Skin of body (tissue), 2 donors: ENCODE measurements around the gene RGP1. TPM values are rescaled to one million over a fixed set of nuclear protein-coding genes. Genes with fewer than 3 reads are reported as not detected.

Experiments
- DNase-seq: peaks from one replicate; lab custom pipeline; 2025; lab: John Stamatoyannopoulos, UW
- total RNA-seq: library from RNA; depleted of rRNA; stranded (reverse); fragments of >200 nt; gene quantifications from one replicate; pipeline ENCODE4 v1.2.3, GENCODE V29; 2014

The RGP1 gene
- total RNA-seq, 1 donor from 2014 or later, result 8.8 TPM

DNA sequence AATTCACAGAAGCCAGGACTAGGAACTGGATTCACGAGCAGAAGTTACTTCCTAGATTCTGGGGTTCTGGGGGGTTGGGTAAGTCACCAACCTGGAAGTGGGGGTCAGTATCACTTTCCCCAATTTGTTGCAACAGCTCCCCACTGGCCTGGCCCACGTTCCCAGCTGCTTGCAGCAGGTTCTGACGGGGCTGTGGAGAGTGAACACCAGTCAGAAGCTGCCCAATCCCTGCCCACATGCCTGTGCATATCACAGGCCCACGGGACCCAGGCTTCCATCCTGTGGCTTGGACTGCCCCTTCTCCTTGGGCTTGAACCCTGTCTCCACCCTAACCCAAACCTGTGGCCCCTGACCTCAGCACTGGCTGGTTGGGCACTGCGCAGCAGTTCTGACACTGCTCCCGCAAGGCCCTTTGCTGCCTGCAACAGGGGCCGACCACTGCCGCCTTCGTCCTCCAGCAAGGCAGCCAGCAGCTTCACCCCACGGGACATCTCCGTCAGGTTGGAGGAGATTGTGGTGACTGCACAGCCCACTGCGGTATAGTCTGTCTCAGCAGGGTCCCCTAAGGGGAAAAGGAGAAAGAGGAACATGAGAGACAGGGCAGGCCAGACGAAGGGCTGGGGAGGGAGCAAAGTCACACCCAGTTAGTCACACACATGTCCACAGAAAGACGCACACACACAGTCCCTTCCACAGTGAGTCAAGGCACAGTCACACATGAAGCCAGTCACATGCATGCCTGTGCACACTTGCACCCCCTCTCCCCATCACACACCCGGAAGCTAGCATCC lies 30.2 kb upstream of the RGP1 start:
- DNase-seq, result no peak

DNA sequence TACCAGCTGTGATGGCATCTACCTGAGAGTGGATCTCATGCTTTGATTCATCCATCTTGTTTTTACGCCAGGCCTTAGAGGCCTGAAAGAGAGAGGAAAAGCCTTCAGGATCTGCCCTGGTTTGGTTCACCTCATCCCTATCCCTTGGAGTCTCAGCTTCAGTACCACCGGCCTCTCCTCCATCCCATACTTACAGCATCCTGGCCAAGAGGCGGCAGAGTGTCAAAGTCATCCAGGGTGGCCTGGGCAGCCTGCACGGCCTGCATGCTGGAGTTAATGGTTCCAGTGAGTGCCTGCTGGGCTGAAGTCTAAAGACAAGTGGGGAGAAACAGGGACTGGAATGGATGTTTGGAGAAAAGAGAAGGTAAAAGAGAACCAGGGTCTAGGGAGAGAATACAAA lies 29.5 kb upstream of the RGP1 start:
- DNase-seq, result no peak

DNA sequence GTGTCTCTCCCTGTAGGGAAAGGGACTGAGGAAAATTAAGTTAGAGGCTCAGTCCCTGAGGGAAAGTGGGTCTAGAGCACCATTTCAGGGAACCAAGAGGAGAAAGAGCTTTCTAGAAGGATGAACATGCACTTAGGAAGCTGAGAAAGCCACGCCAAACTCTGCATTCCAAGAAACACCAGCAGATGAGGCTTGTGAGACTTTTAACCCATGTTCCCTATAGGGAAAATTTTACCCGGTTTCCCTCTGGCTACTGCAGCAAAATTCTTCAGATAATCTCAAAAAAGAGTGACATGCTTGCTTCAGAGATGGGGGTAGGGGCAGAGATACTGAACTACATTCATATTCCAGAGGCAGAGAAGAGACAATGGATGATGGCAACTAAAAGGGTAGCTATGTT lies 25.7 kb upstream of the RGP1 start:
- DNase-seq, result no peak

DNA sequence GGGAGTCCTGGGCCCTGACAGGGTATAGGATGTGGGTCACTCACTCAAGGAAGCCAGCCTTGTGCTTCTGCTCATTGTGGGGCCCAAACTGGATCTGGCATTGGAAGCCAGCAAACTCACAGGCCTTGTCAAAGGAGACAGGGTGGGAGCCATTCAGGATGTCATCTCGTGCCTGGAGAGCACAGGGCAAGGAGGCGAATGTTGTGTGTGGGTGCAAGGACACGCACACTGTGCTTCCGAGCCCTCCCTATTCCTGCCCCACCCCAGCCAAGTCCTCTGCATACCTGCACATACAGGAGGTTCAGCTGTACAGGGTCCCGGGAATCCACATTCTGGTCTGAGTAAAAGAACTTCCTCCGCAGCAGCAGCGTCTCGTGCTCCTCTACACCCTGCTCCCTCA lies 25.2 kb upstream of the RGP1 start:
- DNase-seq, result no peak

DNA sequence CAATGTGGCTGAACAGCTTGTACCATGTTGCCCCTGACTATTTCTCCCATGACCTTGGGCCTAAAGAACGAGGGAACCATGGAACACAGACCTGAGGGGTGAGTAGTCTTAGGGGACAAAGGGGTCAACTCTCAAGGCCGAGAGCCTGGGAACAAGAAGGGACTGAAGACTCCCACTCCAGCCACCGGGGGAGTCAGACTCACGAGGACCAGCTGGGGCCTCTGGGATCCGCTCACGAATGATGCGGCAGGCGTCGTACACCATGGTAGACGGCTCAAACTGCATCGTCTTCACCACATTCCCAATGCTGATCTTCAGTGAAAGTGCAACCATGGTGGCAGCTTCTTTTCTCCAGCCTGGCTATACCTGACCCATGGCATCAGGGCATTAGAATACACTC lies 23.7 kb upstream of the RGP1 start:
- no peak for DNase-seq

DNA sequence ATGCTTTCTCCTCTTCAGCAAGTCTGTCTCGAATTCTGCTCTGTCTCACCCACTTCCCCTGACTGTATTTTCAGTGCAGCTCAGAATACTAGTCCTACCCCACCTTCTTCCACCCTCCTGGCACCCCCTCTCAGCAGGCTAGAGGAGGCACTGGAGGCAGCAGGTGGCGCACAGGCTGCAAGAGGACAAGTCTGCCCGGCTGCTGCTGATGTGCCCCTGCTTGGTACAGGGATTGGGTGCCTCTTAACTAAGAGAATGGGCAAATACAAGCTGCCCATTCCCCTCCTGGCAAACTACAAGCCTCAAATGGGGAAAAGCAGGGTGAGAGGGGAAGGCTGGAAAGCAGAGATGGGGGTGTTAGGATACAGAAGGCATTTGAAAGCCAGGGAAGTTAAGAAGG lies 22.2 kb upstream of the RGP1 start:
- no peak for DNase-seq

DNA sequence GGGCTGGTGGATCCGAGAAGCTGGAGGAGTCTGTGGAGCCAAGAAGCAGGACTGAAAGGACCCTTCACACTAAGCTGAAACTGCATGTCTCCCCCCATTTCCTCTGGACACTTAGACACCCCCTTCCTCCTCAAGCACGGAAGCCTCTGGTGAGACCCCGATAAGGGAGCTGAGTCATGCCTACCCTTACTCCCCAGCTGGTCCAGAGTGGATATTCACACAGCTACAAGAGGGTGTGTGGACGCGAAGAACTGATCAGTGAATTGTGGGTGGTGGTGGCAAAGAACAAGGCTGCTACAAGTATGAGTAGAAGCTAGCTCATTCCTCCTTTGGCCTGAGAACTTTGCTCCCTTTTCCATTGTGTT lies 21.4 kb upstream of the RGP1 start:
- no peak for DNase-seq

DNA sequence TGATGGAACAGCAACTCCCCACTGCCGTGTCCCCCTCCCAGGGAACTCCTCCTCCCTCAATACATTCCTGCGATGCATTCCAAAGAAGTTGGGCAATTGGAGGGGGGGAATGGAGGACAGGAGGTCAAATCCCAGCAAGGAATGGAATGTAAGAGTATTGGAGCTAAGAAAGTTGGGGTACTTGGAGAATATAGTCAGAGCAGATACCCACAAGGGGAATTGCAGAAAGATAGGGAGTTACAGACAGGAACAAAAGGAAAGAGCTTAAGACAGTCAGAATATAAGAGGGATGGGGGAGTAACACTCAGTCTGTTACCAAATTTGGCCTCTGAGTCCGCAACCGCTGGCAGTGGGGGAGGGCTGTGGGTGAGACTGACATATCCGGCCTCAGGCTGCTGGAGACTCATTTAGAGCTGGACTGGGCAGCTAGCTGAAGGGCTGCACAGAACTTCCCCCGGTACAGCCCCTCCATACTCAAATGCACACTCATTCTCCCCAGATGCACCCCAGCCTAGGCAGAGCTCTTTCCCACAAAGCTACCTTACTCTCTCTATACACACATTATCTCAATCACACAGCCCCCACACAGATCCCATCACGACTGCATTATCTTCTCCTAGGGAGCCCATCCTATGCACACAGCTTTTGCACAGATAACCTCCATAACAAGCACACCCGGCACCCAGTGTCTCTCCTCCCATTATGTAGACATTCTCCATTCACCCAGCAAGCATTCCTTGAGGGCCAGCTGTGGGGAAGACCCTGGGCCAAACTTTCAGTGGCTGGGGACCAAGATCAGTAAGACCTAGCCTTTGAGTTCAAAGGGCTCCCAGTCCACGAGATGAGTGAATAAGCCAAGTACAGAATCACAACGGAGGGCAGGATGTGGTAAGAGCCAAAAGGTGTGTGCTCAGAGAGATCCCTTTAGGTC lies 20.8 kb upstream of the RGP1 start:
- DNase-seq, result peak; percentile 44

DNA sequence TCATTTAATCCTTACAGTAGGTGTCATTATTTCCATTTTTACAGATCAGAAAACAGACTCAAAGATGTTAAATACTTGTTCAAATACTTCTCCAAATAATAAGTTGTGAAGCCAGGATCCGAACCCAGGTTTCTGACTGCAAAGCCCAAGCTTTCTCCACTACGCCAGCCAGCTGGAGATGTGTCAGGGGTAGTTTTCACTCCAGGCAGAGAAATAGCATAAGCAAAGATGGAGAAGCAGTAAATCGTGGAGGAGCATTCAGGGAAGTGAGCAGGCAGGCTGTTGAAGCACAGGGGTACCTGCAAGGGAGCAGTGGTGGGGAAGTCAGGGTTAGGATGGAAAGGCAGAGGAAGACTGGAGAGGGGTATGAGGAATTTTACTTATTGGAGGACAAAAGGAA lies 20.0 kb upstream of the RGP1 start:
- DNase-seq, result no peak

DNA sequence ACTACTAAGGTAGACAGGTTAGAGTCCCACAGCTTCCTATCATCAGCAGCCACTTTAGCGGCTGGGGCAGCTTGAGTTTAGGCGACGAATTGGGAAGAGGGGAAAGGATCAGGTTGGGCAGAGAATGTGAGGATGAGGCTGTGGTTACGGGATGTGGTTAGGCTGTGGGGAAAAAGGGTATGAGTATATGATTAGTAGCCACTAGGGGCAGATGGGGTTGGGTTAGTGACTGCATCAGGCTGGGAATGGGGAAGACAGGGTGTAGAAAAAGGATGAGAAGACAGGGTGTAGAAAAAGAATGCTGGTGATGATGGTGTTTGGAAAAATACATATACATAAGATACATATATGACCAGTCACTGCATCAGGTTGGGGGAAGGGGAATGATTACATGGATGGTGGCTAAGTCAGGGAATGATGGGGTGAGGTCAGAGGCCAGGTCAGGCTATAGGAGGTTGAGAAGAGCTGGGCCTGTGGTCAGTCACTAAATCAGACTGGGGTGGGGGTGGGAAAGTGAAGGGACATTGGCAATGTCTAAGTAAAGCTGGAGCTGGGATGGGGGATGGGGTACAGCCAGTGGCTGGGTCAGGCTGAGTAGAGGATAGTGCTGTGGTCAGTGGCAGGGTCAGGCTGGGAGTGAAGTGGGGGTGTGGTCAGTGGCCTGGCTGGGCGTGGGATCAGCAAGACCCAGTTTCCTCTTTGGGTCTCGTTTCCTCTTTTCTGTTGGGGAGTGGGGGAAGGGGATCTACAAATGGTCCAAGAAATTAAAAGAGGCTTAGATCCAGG lies 19.2 kb upstream of the RGP1 start:
- no peak for DNase-seq

DNA sequence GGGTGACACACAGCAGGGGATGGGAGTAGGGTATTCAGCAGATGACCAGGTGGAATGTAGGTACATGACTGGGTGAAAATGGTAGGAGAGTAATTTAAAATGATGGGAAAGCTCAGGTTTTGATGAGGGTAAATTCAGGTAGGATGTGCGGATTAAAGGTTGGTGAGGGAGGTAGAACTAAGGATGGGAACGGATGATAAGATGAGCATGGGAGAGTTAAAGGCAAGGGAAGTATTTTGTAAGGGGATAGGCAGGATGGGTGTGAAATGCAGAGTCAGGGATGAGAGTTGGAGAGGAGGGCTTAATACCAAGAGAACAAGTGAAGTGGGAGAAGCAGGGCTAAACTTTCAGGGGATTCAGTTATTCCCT lies 18.6 kb upstream of the RGP1 start:
- no peak for DNase-seq

DNA sequence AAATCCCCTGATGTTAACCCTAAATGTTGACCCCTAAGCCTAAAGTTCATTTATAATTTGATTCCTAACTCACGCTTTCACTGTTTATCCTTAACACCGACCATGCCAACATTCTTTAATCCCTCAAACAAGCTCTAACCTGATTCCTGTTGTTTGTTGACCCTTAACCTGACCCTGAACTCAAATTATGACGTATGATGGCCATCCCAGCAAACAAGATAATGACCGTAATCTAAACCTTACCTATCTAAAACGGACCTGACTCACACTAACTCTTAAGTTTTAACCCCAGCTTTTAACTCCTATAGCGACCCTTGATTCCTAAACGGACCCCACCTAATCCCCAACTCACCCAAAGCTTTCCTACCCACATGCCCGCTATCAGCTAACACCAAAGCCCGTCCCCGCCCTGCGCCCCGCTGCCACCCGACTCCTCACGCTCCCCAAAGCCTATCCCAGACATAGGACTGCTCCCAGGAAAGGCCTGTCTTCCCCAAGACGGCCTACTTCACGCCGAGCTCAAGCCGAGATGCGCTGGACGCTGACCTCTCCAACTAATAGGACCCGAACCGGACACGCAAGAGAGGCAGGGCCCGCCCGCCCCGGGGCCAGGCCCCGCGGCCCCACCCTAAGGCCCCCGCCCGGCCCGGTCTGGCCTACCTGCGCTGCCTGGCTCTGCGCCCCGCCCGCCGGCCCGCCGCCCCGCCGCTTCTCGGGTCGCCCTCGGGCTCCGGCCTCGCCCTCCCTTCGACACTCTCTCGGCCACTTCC lies 17.5 kb upstream of the RGP1 start:
- DNase-seq, result no peak

DNA sequence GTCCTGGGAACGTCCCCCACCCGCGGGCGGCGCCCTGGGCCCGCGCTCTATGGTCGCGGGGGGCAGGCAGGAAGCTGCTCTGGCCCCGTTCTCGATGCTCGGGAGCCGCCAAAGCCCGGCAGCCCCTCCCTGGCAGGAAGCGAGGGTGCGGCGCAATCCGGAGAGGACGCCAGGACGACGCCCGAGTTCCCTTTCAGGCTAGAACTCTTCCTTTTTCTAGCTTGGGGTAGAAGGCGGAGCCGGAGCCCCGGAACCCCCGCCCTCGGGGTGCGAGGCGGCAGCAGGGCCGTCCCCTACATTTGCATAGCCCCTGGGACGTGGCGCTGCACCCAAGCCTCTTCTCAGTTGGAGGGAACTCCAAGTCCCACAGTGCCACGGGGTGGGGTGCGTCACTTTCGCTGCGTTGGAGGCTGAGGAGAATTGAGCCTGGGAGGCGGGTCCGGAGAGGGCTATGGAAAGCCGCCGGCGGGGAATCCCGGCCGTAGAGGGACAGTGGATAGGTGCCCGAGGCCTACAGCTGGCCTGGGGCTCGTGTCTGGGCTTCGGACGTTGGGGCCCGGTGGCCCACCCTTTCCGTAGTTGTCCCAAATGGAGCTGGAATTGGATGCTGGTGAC lies 16.8 kb upstream of the RGP1 start, which contains the start of the genes CREB3 and TLN1:
Gene CREB3, plus strand, starts transcription at position 482 of the 615 bp plus-strand sequence. Its CDS starts 107 bp downstream, at position 589.
Gene TLN1, minus strand, starts transcription at position 11 of the 615 bp plus-strand sequence. CDS start 6,501 bp downstream, outside the sequence.
- DNase-seq, result peak; percentile 98

DNA sequence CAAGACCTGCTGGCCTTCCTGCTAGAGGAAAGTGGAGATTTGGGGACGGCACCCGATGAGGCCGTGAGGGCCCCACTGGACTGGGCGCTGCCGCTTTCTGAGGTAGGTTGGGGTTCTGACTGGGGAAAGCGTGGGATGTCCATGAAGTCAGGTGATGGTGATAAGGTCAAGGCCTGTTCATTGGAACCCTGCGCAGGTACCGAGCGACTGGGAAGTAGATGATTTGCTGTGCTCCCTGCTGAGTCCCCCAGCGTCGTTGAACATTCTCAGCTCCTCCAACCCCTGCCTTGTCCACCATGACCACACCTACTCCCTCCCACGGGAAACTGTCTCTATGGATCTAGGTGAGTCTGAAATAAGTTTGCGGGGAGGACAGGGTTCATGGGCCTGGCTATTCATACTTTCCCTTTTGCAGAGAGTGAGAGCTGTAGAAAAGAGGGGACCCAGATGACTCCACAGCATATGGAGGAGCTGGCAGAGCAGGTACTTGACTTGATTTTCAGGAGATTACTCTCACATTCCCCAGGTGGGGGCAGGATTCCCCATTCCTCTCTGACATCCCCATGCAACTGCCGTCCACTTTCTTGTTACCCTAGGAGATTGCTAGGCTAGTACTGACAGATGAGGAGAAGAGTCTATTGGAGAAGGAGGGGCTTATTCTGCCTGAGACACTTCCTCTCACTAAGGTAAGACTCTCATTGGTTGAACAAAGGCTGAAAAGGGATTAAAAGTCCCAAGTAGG lies 16.1 kb upstream of the RGP1 start:
- DNase-seq, result peak; percentile 52

DNA sequence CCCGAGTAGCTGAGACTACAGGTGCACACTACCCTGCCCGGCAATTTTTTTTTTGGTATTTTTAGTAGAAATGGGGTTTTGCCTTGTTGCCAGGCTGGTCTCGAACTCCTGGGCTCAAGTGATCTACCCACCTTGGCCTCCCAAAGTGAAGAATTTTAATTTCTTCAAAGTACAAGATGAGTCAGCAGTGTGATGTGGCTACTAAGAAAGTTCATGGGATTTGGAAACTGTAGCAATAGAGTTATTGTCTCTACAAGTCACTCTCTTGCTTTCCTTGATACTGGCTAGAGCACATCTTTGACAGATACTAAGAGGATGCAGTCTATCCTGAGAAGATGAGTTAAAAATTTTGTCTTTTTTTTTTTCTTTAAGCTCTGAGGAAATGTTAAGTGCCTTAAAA lies 15.0 kb upstream of the RGP1 start:
- no peak for DNase-seq

DNA sequence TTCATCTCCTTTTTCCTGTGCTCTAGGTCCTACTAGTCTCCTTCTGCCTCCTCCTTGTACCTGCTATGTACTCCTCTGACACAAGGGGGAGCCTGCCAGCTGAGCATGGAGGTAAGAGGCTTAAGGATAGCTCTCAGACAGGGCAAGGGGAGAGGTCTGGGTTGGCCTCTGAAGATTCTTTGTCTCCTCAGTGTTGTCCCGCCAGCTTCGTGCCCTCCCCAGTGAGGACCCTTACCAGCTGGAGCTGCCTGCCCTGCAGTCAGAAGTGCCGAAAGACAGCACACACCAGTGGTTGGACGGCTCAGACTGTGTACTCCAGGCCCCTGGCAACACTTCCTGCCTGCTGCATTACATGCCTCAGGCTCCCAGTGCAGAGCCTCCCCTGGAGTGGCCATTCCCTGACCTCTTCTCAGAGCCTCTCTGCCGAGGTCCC lies 12.9 kb upstream of the RGP1 start:
- DNase-seq, result peak; percentile 63

DNA sequence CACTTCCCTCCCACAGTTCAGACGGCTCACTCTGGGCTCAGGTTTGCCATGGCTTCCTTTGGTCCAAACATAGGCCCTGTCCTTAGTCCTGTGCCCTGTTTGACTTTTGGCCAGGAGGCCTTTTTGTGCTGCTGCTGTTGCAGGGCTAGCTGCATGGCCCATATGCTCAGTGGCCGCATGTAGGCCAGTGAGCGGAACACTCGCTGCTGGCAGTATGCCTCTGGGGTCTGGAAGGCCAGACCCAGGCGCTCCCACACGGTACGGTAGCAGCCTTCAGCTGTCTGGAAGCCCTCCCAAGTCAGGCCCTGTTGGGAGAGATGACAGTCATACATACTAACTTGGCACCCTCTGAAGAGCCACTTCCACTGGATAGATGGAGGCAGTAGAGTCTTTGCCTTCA lies 11.9 kb upstream of the RGP1 start:
- no peak for DNase-seq

DNA sequence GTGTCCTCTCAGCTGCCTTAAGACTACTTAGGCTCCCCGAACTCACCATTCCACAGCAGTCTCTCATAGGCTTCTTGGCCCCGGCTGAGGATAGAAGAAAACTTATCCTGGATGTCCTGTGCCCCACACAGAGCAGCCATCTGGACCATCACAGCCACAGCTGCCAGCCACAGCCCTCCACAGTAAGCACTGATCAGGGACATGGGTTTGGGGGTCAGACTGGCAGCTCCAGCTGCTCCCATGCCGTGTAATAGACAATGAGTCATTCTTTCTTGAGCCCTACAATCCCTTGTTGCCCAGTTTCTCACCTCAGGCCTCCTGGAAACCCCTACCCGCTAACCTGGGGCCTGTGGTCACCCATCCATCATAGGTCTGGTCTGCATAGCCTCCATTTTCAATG lies 10.9 kb upstream of the RGP1 start:
- DNase-seq, result no peak

DNA sequence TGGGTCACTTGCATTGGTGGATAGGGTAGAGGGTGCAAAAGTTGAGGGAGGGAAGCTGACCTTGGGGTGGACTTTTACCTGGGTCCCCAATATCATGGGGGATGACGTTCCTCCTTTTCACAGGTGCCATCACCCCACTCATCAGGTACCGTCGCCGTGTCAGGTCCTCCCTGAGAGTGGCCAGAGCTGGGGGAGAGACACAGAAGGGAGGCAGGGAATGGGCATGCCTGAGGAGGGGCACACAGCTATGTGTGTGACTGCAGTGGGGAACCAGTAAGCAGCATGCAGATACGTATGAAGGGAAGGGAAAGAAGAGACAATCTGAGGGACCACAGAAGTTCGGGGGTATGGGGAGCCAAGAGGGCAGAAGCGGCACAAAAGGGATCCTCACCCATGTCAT lies 10.2 kb upstream of the RGP1 start:
- no peak for DNase-seq

DNA sequence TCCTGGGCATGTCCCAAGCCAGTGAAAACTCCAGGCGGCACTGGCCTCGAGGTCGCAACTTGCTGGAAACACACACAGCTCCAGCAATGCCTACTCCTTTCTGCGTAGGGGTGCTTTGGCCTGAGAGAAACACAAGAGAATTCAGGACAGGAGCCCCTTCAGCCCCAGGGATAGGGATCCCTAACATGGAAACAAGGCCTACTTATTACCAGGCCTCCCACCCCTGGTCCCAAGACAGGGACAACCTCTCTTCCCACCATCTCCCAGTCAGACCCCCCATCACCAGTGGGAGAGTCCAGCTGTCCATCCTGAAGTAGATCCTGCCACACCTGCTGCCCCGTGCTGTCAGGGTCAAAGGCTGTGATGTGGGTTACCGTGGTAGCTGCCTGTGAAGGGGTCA lies 8.8 kb upstream of the RGP1 start:
- no peak for DNase-seq
